ENCODE results near the gene USP15.

DNA sequence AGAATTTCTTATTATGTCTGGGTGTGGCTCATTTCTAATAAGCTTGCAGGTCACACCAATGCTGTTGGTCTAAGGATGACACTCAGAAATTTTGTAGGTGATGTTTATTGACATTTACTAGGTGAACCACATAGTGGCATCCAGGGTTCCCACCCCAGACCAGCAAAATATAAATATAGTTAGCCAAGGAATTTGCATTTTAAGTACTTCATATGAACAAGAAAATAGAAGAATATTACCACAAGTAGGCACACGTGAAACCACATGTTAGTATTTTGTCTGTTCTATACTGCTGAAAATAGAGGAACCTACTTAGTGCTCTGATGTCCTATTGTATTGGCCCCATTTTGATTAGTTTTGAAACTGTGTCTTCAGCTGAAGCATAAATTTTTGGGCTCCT lies 71.1 kb downstream of the USP15 start:
- TF ChIP-seq FOXP2 (optimal IDR thresholded peaks at IDR 0.05; ENCODE audit: borderline replicate concordance, extremely low read depth, extremely low read length, insufficient read depth), result no peak
- TF ChIP-seq, protein P1, sequence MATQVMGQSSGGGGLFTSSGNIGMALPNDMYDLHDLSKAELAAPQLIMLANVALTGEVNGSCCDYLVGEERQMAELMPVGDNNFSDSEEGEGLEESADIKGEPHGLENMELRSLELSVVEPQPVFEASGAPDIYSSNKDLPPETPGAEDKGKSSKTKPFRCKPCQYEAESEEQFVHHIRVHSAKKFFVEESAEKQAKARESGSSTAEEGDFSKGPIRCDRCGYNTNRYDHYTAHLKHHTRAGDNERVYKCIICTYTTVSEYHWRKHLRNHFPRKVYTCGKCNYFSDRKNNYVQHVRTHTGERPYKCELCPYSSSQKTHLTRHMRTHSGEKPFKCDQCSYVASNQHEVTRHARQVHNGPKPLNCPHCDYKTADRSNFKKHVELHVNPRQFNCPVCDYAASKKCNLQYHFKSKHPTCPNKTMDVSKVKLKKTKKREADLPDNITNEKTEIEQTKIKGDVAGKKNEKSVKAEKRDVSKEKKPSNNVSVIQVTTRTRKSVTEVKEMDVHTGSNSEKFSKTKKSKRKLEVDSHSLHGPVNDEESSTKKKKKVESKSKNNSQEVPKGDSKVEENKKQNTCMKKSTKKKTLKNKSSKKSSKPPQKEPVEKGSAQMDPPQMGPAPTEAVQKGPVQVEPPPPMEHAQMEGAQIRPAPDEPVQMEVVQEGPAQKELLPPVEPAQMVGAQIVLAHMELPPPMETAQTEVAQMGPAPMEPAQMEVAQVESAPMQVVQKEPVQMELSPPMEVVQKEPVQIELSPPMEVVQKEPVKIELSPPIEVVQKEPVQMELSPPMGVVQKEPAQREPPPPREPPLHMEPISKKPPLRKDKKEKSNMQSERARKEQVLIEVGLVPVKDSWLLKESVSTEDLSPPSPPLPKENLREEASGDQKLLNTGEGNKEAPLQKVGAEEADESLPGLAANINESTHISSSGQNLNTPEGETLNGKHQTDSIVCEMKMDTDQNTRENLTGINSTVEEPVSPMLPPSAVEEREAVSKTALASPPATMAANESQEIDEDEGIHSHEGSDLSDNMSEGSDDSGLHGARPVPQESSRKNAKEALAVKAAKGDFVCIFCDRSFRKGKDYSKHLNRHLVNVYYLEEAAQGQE (IDR thresholded peaks at IDR 0.05; ENCODE audit: insufficient read depth in 1 of 2, low read depth in 2 of 2, low read length in 2 of 2), result no peak

Data from PFSK-1 (cell line).